Fibroblast of mammary gland (primary cell): ENCODE data around the gene NDUFV1.
"Not testable (repeated sequence)": the region's sequence is repeated elsewhere in the genome, so short reads cannot be mapped to it uniquely, and the experiment has no call there.

Source experiments
- DNase-seq: peaks from one replicate; pipeline ENCODE4 v3.0.0-alpha.2; 2010; ENCODE audit warnings: low read depth
- H3K4me3 ChIP-seq: 2 replicates; pipeline ENCODE4 v1.5.1; 2011; ENCODE audit warnings: low read depth, mild to moderate bottlenecking, low read length, moderate library complexity; ENCODE audit not compliant: control insufficient read depth
- CTCF ChIP-seq: conservative IDR thresholded peaks from 2 replicates; pipeline ENCODE4 v1.5.1; 2011; ENCODE audit warnings: low read depth, low read length, inconsistent platforms; ENCODE audit not compliant: control insufficient read depth, insufficient read depth

Gene NDUFV1

GRCh38 chr11:67636962-67637361 is 30.2 kb downstream of the NDUFV1 start:
- H3K4me3 ChIP-seq: no peak overlapping the region
- no peak for DNase-seq
- no peak for TF ChIP-seq CTCF

- DNase-seq, H3K4me3 ChIP-seq: not testable (repeated sequence)
Measured at GRCh38 chr11:67637441-67637840, 30.7 kb downstream of the NDUFV1 start.

GRCh38 chr11:67638535-67639437 is 32.0 kb downstream of the NDUFV1 start:
- no peak for TF ChIP-seq CTCF
- H3K4me3 ChIP-seq: no peak overlapping the region
- no peak for DNase-seq

GRCh38 chr11:67639438-67639859 is 32.7 kb downstream of the NDUFV1 start, which contains the start of gene TBX10:
Gene TBX10 (minus strand): TSS chr11:67639763. CDS start chr11:67639472, 291 bp downstream.
- no peak for DNase-seq
- TF ChIP-seq CTCF: no peak
- no peak within 1 kb of the TSS for H3K4me3 ChIP-seq

- peak; percentile 67 for TF ChIP-seq CTCF
- peak; percentile 63 for DNase-seq
- H3K4me3 ChIP-seq: no peak overlapping the region
Measured at GRCh38 chr11:67640021-67640757, 33.5 kb downstream of the NDUFV1 start.

- TF ChIP-seq CTCF: no peak
Measured at GRCh38 chr11:67640758-67641337, 34.1 kb downstream of the NDUFV1 start.

More at GRCh38 chr11:67640758-67641337, 34.1 kb downstream of the NDUFV1 start:
- no peak for DNase-seq
- no peak overlapping the region for H3K4me3 ChIP-seq
